ENCODE measurements around the gene CFAP74.

GRCh38 chr1:2019172-2019543 is 15.6 kb upstream of the CFAP74 start, which contains the start of gene GABRD:
- TF ChIP-seq CTCF (IDR thresholded peaks at IDR 0.05; ENCODE audit: borderline replicate concordance, extremely low read depth, low read length, poor library complexity, severe bottlenecking) = no peak
- no peak for TF ChIP-seq EZH2 (IDR thresholded peaks at IDR 0.05; ENCODE audit: borderline replicate concordance, low read depth, low read length, severe bottlenecking)

Measured in DND-41 (cell line).